Measurements from ENCODE around the gene COX6B2.

DNA sequence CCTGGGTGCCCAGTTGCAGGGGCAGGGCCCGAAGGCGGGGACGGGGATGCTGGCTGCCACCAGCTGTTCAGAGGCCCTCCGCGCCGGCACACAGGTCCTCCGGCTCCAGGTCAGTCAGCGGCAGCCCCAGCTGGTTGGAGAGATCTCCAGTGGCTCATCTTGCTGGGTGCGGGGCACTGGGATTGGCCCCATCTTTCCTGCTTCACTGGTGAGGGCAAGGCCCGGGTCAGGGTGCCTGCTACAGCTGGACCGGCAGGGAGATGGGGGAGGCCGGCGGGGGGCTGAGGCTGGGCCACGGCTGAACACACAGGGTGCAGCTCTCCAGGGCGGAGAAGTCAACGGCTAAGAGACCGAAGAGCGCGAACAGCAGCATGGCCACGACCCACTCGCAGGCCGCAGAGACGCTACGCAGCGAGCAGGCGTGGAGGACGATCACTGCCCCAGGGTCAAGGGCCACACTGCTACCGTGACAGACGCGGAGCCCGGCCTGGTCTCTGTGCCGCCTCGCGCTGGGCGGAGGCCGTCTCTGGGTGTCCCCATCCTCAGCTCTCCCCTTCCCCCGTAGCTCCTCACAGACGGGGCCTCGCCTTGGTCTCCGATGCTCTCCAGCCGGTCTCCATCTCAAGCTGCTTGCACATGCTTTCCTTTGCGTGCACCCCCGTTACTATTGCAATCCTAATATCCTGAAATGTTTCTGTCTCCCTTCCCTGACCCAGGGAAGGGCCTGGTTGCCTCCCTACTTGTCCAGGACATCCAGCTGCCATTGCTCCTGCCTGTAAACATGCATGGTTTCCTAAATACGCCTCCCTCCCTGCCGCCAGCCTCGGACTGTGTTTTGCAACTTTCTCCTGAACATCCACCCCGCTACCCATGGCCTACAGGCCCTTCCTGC lies 41.7 kb downstream of the COX6B2 start:
- TF ChIP-seq POLR2A (IDR thresholded peaks at IDR 0.05; ENCODE audit: control extremely low read depth in 1 of 2, low read depth in 2 of 2, low read length in 2 of 2): no peak; a peak in 1 of 3 replicates
- no peak for TF ChIP-seq JUN (IDR thresholded peaks at IDR 0.05; ENCODE audit: low read depth, low read length)
- TF ChIP-seq EZH2 (IDR thresholded peaks at IDR 0.05; ENCODE audit: low read depth, low read length, severe bottlenecking): no peak
- no peak for TF ChIP-seq JUND (IDR thresholded peaks at IDR 0.05; ENCODE audit: low read length)
- TF ChIP-seq, protein P1, sequence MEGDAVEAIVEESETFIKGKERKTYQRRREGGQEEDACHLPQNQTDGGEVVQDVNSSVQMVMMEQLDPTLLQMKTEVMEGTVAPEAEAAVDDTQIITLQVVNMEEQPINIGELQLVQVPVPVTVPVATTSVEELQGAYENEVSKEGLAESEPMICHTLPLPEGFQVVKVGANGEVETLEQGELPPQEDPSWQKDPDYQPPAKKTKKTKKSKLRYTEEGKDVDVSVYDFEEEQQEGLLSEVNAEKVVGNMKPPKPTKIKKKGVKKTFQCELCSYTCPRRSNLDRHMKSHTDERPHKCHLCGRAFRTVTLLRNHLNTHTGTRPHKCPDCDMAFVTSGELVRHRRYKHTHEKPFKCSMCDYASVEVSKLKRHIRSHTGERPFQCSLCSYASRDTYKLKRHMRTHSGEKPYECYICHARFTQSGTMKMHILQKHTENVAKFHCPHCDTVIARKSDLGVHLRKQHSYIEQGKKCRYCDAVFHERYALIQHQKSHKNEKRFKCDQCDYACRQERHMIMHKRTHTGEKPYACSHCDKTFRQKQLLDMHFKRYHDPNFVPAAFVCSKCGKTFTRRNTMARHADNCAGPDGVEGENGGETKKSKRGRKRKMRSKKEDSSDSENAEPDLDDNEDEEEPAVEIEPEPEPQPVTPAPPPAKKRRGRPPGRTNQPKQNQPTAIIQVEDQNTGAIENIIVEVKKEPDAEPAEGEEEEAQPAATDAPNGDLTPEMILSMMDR (IDR thresholded peaks at IDR 0.05; ENCODE audit: control extremely low read depth in 1 of 3, insufficient read depth in 1 of 3, low read depth in 1 of 3, low read length in 3 of 3): no peak
- no peak for TF ChIP-seq KDM5A (IDR thresholded peaks at IDR 0.05; ENCODE audit: low read length)
- TF ChIP-seq TAF1 (IDR thresholded peaks at IDR 0.05; ENCODE audit: low read depth, low read length): no peak
- no peak for TF ChIP-seq RFX5 (IDR thresholded peaks at IDR 0.05; ENCODE audit: borderline replicate concordance, low read depth, low read length)
- no peak for TF ChIP-seq EP300 (IDR thresholded peaks at IDR 0.05; ENCODE audit: borderline replicate concordance in 1 of 2, low read depth in 2 of 2, low read length in 2 of 2)
- TF ChIP-seq POLR2AphosphoS5 (IDR thresholded peaks at IDR 0.05; ENCODE audit: low read depth, low read length): no peak

Measured in H1 (cell line).